Esophagus muscularis mucosa (tissue), 4 donors: ENCODE data around the gene NCKAP5. TPM values are rescaled to one million over a fixed set of nuclear protein-coding genes. Genes with fewer than 3 reads are reported as not detected.

Experiments
- DNase-seq: peaks from one replicate; pipeline ENCODE4 v3.0.0-alpha.2; 2017; ENCODE audit errors: extremely low spot score
- H3K27ac ChIP-seq, 4 donors: fragments of 200-600 bp; sonication (generic); replicated peaks in 1 of 4; 1 replicate in 3 of 4; 2 replicates in 1 of 4; pipeline ENCODE4 v1.5.1; 2016 to 2019; ENCODE audit warnings: mild to moderate bottlenecking in 1 of 4
- H3K27me3 ChIP-seq, 4 donors: fragments of 200-600 bp; sonication (generic); one replicate each; pipeline versions ENCODE4 v1.5.1 to v1.6.0; 2016 to 2019
- H3K36me3 ChIP-seq, 4 donors: fragments of 200-600 bp; sonication (generic); one replicate each; pipeline ENCODE4 v1.5.1; 2016 to 2019
- H3K4me1 ChIP-seq, 4 donors: fragments of 200-600 bp; sonication (generic); one replicate each; pipeline ENCODE4 v1.5.1; 2016 to 2019
- H3K4me3 ChIP-seq, 4 donors: fragments of 200-600 bp; sonication (generic); 1 replicate in 2 of 4; 2 replicates in 2 of 4; pipeline ENCODE4 v1.5.1; 2016 to 2019; ENCODE audit warnings: mild to moderate bottlenecking in 4 of 4, moderate library complexity in 1 of 4
- H3K9me3 ChIP-seq, 4 donors: fragments of 200-600 bp; sonication (generic); 1 replicate in 3 of 4; 2 replicates in 1 of 4; pipeline ENCODE4 v1.5.1; 2016 to 2019
- EP300 ChIP-seq: sonication (generic); formaldehyde crosslinking; IDR thresholded peaks from one replicate; pipeline ENCODE4 v1.6.1; 2017; ENCODE audit warnings: antibody characterized with exemption
- POLR2A ChIP-seq: fragments of 450-650 bp; IDR thresholded peaks from one replicate; pipeline ENCODE4 v1.6.1; 2017; ENCODE audit warnings: antibody characterized with exemption, moderate library complexity, mild to moderate bottlenecking, low read depth
- POLR2AphosphoS5 ChIP-seq, 2 donors: sonication (generic); formaldehyde crosslinking; IDR thresholded peaks; one replicate each; pipeline ENCODE4 v1.6.1; 2017; ENCODE audit warnings: antibody characterized with exemption in 2 of 2
- WGBS: methylation state at CpG from one replicate; pipeline ENCODE4 v1.1.5; 2018; 5-methylcytosine and 5-hydroxymethylcytosine counted together
- intact Hi-C: fragments of 100-400 bp; cut with DNase I; formaldehyde crosslinking; loops from one replicate; pipeline ENCODE4 v1.15.1; 2023
- total RNA-seq, 4 donors: library from RNA; depleted of rRNA; stranded (reverse); fragments of >200 nt; gene quantifications; one replicate each; pipeline versions ENCODE4 v1.1.0 to v1.2.1, GENCODE V29; 2016
- TF ChIP-seq, protein P1 (sequence below), 3 experiments: fragments of 200-600 bp in 2 of 3; fragments of 450-650 bp in 1 of 3; sonication (generic) in 2 of 3; IDR thresholded peaks; one replicate each; pipeline ENCODE4 v1.5.1; 2017 to 2019; ENCODE audit warnings: antibody characterized with exemption in 3 of 3, mild to moderate bottlenecking in 2 of 3, moderate library complexity in 1 of 3

The NCKAP5 gene
- total RNA-seq, 4 donors from 2014 or later: 0.33 to 1.8 (median 1.0) TPM

GRCh38 chr2:133456156-133456555, 112.1 kb downstream of the NCKAP5 start:
- Histone ChIP-seq H3K27ac (no peak overlapping the region), H3K9me3 (peaks cover 0 to 6% (median 0%) of the 10 kb centered on the region in 4 donors), H3K36me3 (no peaks in the 10 kb centered on the region), H3K4me3 (no peak overlapping the region), H3K27me3 (no peaks in the 10 kb centered on the region), H3K4me1 (no peaks in the 10 kb centered on the region)
- WGBS: 76% methylated on average over 5 of the region's 5 CpGs
- TF ChIP-seq EP300: no peak
- TF ChIP-seq POLR2AphosphoS5 (IDR thresholded peaks at IDR 0.05): no peak
- no peak for TF ChIP-seq POLR2A
- TF ChIP-seq, protein P1, sequence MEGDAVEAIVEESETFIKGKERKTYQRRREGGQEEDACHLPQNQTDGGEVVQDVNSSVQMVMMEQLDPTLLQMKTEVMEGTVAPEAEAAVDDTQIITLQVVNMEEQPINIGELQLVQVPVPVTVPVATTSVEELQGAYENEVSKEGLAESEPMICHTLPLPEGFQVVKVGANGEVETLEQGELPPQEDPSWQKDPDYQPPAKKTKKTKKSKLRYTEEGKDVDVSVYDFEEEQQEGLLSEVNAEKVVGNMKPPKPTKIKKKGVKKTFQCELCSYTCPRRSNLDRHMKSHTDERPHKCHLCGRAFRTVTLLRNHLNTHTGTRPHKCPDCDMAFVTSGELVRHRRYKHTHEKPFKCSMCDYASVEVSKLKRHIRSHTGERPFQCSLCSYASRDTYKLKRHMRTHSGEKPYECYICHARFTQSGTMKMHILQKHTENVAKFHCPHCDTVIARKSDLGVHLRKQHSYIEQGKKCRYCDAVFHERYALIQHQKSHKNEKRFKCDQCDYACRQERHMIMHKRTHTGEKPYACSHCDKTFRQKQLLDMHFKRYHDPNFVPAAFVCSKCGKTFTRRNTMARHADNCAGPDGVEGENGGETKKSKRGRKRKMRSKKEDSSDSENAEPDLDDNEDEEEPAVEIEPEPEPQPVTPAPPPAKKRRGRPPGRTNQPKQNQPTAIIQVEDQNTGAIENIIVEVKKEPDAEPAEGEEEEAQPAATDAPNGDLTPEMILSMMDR (IDR thresholded peaks at IDR 0.05): no peak
- no peak for DNase-seq
- intact Hi-C loops: no loop called here

DNA sequence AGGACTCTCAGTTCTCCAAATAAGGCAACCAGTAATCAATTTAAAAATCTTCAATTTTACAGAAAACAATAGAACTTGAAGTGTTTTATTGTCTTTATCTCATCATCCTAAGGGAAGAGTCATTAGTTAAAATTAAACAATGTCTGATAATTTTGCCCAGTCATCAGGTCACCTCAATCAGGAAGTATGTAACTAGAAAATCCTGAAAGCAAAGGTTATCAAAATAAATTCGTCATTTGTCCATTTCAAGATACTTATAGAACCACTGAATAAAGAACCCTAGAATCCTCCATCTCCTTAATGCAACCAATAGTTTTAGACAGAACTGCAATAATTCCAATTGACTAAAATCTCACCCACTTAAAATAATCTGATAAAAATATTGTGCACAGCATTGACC, 115.2 kb downstream of the NCKAP5 start:
- no peak overlapping the region for H3K27ac ChIP-seq
- TF ChIP-seq, protein P1 (IDR thresholded peaks at IDR 0.05): no peak
- TF ChIP-seq EP300: no peak
- no peak for TF ChIP-seq POLR2AphosphoS5 (IDR thresholded peaks at IDR 0.05)
- no peak for TF ChIP-seq POLR2A
- no peaks in the 10 kb centered on the region for H3K36me3 ChIP-seq
- no peaks in the 10 kb centered on the region for H3K4me1 ChIP-seq
- peaks cover 0 to 6% (median 0%) of the 10 kb centered on the region in 4 donors for H3K9me3 ChIP-seq
- no peak overlapping the region for H3K4me3 ChIP-seq
- no peaks in the 10 kb centered on the region for H3K27me3 ChIP-seq
- WGBS: 71% methylated on average over 1 of the region's 1 CpG
- DNase-seq: no peak
- intact Hi-C loops: no loop called here

- Histone ChIP-seq H3K27me3 (no peaks in the 10 kb centered on the region), H3K9me3 (peaks cover 0 to 6% (median 0%) of the 10 kb centered on the region in 4 donors), H3K4me3 (no peak overlapping the region), H3K27ac (no peak overlapping the region), H3K4me1 (no peaks in the 10 kb centered on the region), H3K36me3 (no peaks in the 10 kb centered on the region)
- TF ChIP-seq POLR2AphosphoS5 (IDR thresholded peaks at IDR 0.05) (no peak), EP300 (no peak), POLR2A (no peak)
- TF ChIP-seq, protein P1 (IDR thresholded peaks at IDR 0.05): no peak
- WGBS: 88% methylated on average over 2 of the region's 2 CpGs
- intact Hi-C loops: no loop called here
- no peak for DNase-seq
Observed at GRCh38 chr2:133452583-133452982, 115.7 kb downstream of the NCKAP5 start.

GRCh38 chr2:133452146-133452545, 116.1 kb downstream of the NCKAP5 start:
- Histone ChIP-seq H3K36me3 (no peaks in the 10 kb centered on the region), H3K9me3 (peaks cover 0 to 6% (median 0%) of the 10 kb centered on the region in 4 donors), H3K27ac (no peak overlapping the region), H3K27me3 (no peaks in the 10 kb centered on the region), H3K4me3 (no peak overlapping the region), H3K4me1 (no peaks in the 10 kb centered on the region)
- no peak for DNase-seq
- intact Hi-C loops: no loop called here
- TF ChIP-seq, protein P1 (IDR thresholded peaks at IDR 0.05): no peak
- TF ChIP-seq EP300 (no peak), POLR2A (no peak), POLR2AphosphoS5 (IDR thresholded peaks at IDR 0.05) (no peak)

DNA sequence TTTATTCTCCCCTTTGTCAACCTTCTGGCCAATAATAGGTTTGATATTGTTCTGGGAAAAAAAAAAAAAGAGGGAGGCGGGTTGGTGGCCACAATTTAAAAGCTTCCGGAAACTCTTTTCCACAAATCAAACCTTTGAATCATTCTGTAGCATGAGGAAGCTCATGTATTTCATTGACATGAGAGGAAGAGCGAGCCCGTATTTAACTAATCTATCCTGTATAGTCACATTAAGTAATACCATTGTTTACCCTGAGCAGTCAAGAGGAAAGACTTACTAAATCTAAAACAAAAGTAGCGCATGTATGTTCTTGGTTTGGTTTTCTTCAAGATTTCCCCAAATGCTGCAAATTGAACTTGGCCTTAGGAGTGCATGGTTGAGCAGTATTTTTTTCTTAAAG, 120.1 kb downstream of the NCKAP5 start:
- intact Hi-C loops: no loop called here
- H3K27ac ChIP-seq: no peak overlapping the region
- no peak overlapping the region for H3K4me3 ChIP-seq
- TF ChIP-seq POLR2AphosphoS5 (IDR thresholded peaks at IDR 0.05) (no peak), EP300 (no peak), POLR2A (no peak)
- TF ChIP-seq, protein P1 (IDR thresholded peaks at IDR 0.05): no peak
- H3K36me3 ChIP-seq: no peaks in the 10 kb centered on the region
- 88% methylated on average over 5 of the region's 5 CpGs for WGBS
- H3K27me3 ChIP-seq: no peaks in the 10 kb centered on the region
- no peak for DNase-seq
- H3K9me3 ChIP-seq: no peaks in the 10 kb centered on the region
- no peaks in the 10 kb centered on the region for H3K4me1 ChIP-seq
